ENCODE data around the gene PTTG1. TPM values are rescaled to one million over a fixed set of nuclear protein-coding genes. Genes with fewer than 3 reads are reported as not detected.

Gene PTTG1
- total and polyA plus RNA-seq, 9 of the 15 experiments (the other 6 are each of a cell fraction or from before 2014, with no cell fraction given) = 193 to 1,088 (median 349) TPM

DNA sequence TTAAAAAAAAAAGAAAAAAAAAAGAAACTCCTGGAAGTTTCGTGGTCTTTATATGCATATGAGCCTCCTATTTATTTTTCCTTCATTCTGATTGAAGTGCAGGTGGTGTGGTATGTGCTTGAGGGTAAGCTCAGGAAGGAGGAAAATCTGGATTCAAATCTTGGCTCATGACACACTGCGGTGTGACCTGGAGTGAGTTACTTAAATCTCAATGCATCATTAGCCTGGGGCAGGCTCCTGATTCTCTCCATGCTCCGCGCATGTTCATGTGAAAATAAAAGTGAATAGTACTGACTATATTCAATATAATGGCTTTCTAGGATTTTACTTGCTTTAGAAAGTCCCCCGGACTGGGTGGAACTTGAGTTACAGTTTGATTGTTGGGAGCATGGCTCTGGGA lies 35.6 kb downstream of the PTTG1 start (continued):
- TF ChIP-seq, protein P1, sequence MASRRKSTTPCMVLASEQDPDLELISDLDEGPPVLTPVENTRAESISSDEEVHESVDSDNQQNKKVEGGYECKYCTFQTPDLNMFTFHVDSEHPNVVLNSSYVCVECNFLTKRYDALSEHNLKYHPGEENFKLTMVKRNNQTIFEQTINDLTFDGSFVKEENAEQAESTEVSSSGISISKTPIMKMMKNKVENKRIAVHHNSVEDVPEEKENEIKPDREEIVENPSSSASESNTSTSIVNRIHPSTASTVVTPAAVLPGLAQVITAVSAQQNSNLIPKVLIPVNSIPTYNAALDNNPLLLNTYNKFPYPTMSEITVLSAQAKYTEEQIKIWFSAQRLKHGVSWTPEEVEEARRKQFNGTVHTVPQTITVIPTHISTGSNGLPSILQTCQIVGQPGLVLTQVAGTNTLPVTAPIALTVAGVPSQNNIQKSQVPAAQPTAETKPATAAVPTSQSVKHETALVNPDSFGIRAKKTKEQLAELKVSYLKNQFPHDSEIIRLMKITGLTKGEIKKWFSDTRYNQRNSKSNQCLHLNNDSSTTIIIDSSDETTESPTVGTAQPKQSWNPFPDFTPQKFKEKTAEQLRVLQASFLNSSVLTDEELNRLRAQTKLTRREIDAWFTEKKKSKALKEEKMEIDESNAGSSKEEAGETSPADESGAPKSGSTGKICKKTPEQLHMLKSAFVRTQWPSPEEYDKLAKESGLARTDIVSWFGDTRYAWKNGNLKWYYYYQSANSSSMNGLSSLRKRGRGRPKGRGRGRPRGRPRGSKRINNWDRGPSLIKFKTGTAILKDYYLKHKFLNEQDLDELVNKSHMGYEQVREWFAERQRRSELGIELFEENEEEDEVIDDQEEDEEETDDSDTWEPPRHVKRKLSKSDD (conservative IDR thresholded peaks at IDR 0.05; ENCODE audit: low read length) = no peak
- TF ChIP-seq CBFA2T2 (conservative IDR thresholded peaks at IDR 0.05) (no peak), ZNF239 (CRISPR knock-in tag; IDR thresholded peaks at IDR 0.05) (no peak)

DNA sequence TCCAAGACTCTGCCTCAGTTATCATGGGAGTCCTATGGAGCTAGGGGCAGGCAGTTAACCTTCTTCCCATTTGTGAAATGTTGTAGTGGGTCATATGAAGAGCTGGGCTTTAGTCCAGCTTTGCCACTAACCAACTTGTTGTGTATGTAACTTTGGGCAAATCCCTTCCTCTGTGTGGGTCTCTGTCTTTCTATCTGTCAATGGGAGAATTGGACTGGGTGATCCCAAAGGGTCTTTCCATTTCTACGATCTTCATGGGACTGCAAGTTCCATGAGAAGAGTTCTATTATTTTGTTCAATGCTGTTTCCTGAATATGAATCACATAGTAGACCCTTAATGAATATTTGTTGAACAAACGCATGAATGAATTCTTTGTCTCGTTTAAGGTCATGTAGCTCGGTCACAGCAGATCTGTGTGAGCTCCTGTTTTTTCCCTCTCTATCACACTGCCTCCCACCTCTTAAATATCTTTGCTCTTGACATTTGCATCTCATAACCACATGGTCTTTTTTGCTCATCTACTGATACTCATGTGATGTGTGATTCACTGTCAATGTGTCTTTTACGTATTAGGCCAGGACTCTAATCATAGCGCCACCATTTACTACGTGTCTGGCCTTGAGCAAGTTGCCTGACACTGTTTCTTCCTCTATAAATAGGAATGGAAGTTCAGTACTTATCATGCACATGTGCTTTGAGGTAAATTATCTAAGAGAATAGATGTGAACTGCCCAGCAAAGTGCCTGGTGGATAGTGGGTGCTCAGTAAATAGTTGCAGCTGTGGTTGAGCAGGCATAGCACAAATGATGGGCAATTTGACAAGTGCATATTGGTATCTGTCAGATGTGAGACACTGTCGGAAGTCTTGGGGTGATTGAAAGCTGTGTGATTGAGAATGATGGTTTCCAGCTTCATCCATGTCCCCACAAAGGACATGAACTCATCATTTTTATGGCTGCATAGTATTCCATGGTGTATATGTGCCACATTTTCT lies 37.4 kb downstream of the PTTG1 start:
- Histone ChIP-seq H3K27ac (ENCODE audit: extremely low read depth, low read depth, low read length) (no peak overlapping the region), H3K4me2 (ENCODE audit: insufficient read depth, low read length) (no peak overlapping the region), H3K79me2 (ENCODE audit: control insufficient read depth, insufficient read depth, low read length) (no peaks in the 10 kb centered on the region), H4K20me1 (replicated peaks; ENCODE audit: control insufficient read depth, insufficient read depth, low read length) (no peaks in the 10 kb centered on the region), H3K4me1 (replicated peaks in 1 of 2; ENCODE audit: control insufficient read depth in 2 of 2, insufficient read depth in 2 of 2, low read length in 2 of 2) (no peaks in the 10 kb centered on the region), H3K36me3 (ENCODE audit: control insufficient read depth, insufficient read depth, low read length) (no peaks in the 10 kb centered on the region), H3K4me3 (no peak overlapping the region), H2AFZ (ENCODE audit: low read depth, low read length) (no peak overlapping the region), H3K9me1 (ENCODE audit: control insufficient read depth, insufficient read depth, low read length) (no peaks in the 10 kb centered on the region), H3K9ac (ENCODE audit: insufficient read depth in 1 of 2, low read depth in 2 of 2, low read length in 2 of 2) (no peak overlapping the region), H3K9me3 (replicated peaks; ENCODE audit: control insufficient read depth, insufficient read depth, low read depth, low read length) (no peaks in the 10 kb centered on the region), H3K27me3 (ENCODE audit: control insufficient read depth in 2 of 2, insufficient read depth in 2 of 2, low read length in 2 of 2) (no peaks in the 10 kb centered on the region)
- DNase-seq (ENCODE audit: extremely low read depth in 1 of 4, low spot score in 3 of 4) (no peak), ATAC-seq (no peak), FAIRE-seq (no peak)
- POLR2A ChIA-PET = no interaction called here
- intact Hi-C loops (cut with micrococcal nuclease) (no loop called here), in situ Hi-C loops (cut with MboI) (no loop called here)
- no TSS peak for BruUV-seq (replicated peaks)
- under 1% methylated on average over 8 of the region's 8 CpGs for WGBS (ENCODE audit: insufficient coverage, low coverage, missing lambda C conversion rate)
- CTCF ChIA-PET (ENCODE audit: low intra/inter-chr PET ratio) = no interaction called here
- TF ChIP-seq, protein P2, sequence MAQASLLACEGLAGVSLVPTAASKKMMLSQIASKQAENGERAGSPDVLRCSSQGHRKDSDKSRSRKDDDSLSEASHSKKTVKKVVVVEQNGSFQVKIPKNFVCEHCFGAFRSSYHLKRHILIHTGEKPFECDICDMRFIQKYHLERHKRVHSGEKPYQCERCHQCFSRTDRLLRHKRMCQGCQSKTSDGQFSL (CRISPR knock-in tag; IDR thresholded peaks at IDR 0.05) = no peak
- TF ChIP-seq, protein P2 (tag; IDR thresholded peaks at IDR 0.05) = no peak
- TF ChIP-seq TEAD2 (tag; IDR thresholded peaks at IDR 0.05) (no peak), EWSR1 (IDR thresholded peaks at IDR 0.05; ENCODE audit: borderline replicate concordance, low read depth, partially characterized antibody) (no peak), BRF1 (IDR thresholded peaks at IDR 0.05; ENCODE audit: borderline replicate concordance, extremely low read depth, insufficient read length) (no peak), ATF1 (CRISPR knock-in tag; IDR thresholded peaks at IDR 0.05) (no peak), ATF1 (tag; IDR thresholded peaks at IDR 0.05) (no peak), NEUROD1 (IDR thresholded peaks at IDR 0.05; ENCODE audit: borderline replicate concordance, low read depth, low read length, partially characterized antibody) (no peak), ZNF217 (CRISPR knock-in tag; IDR thresholded peaks at IDR 0.05) (no peak), ZNF165 (CRISPR knock-in tag; IDR thresholded peaks at IDR 0.05; ENCODE audit: borderline replicate concordance) (no peak)
- TF ChIP-seq, protein P3, sequence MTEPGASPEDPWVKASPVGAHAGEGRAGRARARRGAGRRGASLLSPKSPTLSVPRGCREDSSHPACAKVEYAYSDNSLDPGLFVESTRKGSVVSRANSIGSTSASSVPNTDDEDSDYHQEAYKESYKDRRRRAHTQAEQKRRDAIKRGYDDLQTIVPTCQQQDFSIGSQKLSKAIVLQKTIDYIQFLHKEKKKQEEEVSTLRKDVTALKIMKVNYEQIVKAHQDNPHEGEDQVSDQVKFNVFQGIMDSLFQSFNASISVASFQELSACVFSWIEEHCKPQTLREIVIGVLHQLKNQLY (CRISPR knock-in tag; conservative IDR thresholded peaks at IDR 0.05) = no peak
- TF ChIP-seq, protein P4, sequence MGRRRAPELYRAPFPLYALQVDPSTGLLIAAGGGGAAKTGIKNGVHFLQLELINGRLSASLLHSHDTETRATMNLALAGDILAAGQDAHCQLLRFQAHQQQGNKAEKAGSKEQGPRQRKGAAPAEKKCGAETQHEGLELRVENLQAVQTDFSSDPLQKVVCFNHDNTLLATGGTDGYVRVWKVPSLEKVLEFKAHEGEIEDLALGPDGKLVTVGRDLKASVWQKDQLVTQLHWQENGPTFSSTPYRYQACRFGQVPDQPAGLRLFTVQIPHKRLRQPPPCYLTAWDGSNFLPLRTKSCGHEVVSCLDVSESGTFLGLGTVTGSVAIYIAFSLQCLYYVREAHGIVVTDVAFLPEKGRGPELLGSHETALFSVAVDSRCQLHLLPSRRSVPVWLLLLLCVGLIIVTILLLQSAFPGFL (CRISPR knock-in tag; IDR thresholded peaks at IDR 0.05) = no peak

Measured in K562 (cell line).